GM18511 (cell line): ENCODE measurements around the gene TMEM37.

Experiments used
- ATAC-seq: cut with Tn5 transposase; IDR thresholded peaks from one replicate; pipeline ENCODE4 v1.9.1; 2021; ENCODE audit warnings: mild to moderate bottlenecking, moderate library complexity; ENCODE audit not compliant: unreplicated experiment

TMEM37 gene

DNA sequence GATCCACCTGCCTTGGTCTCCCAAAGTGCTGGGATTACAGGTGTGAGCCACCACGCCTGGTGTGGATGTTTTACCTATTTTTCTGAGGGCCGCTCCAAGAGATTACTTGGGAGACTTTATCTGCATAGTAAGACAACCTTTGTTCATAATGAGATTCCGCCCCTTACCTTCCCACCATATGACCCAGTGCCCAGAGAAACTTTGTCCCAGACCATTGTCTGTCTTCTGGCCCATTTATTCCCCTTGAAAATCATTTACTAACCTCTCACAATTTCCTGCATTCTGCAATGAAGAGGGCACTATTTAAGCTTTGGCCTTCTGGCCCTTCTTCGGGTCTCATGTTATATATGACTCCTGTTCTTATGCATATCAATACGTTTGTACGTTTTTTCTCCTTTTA lies 13.7 kb upstream of the TMEM37 start:
- no peak for ATAC-seq

GRCh38 chr2:119419065-119419464 lies 12.6 kb upstream of the TMEM37 start:
- no peak for ATAC-seq

DNA sequence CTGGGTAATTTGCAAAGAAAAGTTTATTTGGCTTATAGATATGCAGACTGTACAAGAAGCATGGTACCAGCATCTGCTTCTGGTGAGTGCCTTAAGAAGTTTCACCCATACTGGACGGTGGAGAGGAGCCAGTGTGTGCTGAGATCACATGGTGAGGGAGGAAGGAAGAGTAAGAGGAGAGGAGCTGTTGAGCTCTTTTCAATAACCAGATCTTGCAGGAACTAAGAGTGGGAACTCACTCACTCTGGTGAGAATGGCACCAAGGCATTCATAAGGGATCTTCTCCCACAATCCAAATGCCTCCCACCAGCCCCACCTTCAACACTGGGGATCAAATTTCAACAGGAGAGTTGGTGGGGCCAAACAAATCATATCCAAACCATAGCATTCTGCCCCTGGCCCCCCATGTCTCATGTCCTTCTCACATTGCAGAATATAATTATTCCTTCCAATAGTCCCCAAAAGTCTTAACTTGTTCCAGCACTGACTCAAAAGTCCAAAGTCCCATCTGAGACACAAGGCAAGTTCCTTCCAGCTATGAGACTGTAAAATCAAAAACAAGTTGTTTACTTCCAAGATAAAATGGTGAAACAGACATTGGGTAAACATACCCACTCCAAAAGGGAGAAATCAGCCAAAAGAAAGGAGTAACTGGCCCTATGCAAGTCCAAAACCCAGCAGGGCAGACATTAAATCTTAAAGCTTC lies 11.7 kb upstream of the TMEM37 start:
- no peak for ATAC-seq

DNA sequence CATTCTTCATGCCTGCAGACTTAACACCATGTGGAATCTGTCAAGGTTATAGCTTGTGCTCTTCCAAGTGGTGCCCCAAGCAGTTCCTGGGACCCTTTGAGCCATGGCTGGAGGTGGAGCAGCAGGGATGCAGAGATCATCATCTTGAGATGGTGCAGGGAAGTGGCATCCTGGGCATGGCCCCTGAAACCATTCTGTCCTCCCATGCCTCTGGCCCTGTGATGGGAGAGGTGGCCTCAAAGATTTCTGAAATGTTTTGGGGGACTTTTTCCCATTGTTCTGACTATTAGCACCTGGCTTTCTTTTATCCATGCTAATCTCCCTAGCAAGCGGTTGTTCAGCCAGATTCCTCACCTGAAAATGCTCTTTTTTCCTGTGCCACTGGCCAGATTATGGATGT lies 10.3 kb upstream of the TMEM37 start:
- no peak for ATAC-seq

DNA sequence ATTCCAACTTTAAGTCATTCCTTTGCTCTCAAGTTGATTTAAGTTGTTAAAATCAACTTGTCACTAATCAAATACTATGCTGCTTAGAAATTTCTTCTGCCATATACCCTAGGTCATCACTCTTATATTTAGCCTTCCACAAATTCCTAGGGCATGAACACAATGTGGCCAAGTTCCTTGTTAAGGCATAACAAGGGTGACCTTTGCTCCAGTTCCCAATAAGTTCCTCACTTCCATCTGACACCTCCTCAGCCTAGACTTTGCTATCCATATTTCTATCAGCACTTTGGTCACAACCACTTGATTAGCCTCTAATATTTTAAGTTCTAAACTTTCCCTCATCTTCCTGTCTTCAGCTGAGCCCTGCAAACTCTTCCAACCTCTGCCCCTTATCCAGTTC lies 9.9 kb upstream of the TMEM37 start:
- no peak for ATAC-seq

GRCh38 chr2:119422360-119423107 lies 9.1 kb upstream of the TMEM37 start:
- no peak for ATAC-seq

DNA sequence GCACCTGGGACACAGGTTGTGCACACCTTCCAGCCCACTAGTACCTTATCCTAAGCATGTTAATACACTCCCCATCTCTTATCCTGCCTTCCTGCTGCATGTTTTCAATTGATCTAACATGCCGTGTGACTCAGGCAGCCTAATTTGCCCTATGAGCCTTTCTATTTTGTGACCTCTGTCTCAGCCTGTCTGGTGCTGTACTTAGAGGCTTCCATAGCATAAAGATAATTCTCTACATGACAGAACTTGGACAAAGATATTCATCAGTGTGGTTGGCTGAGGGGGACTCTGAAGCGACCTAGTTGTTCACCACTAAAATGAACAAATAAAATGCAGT lies 8.6 kb upstream of the TMEM37 start:
- no peak for ATAC-seq

DNA sequence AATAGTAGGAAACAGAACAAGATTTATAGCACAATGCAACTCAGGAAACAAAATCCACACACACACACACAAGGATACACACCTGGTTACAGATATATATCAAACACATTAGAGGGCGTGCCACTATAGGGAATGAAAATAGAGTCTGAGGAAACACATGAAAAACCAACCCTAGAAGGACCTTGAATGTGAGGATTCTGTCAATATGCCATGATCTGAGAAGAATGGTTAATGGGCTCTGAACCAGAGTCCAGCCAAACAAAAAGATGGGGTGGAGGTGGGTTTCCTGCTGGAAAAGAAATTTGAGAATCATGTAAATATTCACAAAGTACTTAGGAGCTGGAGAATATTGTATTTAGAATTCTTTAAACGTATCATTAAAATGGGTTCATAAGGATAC lies 7.8 kb upstream of the TMEM37 start:
- no peak for ATAC-seq

DNA sequence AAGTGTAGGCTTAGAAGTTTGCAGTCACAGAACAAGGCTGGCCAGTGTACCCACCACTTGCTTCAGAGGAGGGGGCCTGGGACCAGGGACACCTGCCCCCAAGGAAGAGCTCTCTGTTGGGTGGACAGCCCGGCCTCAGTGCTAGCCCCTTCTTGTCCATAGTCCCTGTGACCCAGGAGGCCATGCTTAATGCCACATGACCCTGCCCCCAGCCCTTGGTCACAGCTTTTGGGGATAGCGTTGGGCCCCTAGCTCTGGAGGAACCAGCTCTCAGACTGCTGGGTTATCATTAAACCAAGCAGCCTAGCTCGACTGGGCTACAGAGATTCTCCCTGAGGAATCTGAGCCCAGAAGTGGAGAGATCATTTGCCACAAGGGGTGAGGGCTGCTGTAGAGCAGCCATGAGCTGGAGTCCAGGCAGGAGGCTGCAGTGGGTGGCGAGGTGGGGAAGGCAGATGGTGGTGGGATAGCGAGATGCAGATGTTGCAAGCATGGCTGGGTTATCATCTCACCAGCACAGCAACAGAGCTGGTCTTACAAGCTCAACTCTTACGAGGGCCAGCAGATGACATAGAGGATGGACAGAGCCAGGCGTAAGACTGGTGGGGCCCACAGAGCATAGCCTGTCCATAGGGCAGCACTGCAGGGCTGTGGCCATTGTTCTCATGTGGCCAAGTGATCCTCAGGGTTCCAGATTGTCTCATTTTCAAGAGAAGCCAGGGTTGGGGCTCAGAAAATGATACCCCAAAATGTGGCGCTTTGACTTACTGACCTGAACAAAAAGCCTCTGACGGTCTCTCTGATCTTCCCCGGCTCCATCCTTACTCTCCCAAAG lies 7.2 kb upstream of the TMEM37 start:
- ATAC-seq, result no peak

- ATAC-seq, result no peak
Observed at GRCh38 chr2:119425119-119425405, 6.6 kb upstream of the TMEM37 start.

DNA sequence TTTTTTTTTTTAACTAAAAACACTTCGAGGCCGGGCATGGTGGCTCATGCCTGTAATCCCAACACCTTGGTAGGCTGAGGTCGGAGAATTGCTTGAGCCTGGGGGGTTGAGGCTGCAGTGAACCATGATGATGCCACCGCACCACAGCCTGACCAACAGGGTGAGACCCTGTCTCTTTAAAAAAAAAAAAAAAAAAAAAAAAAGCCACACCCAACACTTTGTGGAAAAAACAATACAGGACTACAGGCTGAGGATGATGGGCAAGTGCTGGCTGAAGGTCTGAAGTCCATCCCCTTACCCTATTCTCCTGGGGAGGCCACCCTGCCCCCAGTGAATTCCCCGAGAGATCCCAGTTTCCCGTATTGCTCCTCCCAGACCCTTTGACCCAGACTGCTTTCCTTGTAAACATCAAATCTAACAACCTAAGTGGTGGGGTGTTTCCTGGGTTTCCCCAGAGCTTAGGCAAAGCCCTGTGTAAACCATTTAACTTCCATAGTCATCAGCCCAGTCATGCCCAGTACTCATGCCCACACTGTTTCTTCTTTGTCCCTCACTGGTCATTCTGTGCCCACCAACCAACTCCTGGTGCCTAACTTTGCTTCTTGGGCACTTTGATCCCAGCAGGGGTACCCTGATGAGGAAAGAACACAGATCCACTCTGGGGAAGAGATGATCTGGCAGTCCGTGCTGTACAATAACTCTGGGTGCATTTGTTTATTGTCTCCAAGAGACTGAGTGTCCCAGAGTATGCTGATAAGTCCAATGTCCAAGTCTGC lies 5.8 kb upstream of the TMEM37 start:
- no peak for ATAC-seq

- ATAC-seq, result no peak
Observed at GRCh38 chr2:119426396-119426675, 5.3 kb upstream of the TMEM37 start.

GRCh38 chr2:119426801-119427395 lies 4.8 kb upstream of the TMEM37 start:
- ATAC-seq, result no peak

DNA sequence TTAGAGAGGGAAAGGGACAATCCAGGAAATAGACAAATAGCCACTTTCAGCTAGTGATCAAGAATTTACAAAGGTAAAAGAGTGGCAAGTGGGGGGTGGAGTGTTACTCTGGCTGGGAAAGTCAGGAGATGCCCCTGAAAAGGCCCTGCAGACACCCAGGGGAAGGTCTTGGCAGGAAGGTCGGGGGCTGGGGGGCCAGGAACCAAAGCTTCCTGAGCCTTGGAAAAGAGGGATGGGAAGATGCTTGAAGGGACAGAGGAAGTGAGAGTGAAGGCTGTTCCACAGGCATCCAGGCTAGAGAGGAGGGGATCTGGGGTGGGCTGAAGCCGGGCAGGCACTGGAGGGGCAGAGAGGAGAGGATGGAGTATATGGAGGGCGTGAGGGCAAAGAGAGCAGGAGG lies 3.9 kb upstream of the TMEM37 start:
- no peak for ATAC-seq

- no peak for ATAC-seq
Observed at GRCh38 chr2:119428488-119429224, 3.0 kb upstream of the TMEM37 start.

DNA sequence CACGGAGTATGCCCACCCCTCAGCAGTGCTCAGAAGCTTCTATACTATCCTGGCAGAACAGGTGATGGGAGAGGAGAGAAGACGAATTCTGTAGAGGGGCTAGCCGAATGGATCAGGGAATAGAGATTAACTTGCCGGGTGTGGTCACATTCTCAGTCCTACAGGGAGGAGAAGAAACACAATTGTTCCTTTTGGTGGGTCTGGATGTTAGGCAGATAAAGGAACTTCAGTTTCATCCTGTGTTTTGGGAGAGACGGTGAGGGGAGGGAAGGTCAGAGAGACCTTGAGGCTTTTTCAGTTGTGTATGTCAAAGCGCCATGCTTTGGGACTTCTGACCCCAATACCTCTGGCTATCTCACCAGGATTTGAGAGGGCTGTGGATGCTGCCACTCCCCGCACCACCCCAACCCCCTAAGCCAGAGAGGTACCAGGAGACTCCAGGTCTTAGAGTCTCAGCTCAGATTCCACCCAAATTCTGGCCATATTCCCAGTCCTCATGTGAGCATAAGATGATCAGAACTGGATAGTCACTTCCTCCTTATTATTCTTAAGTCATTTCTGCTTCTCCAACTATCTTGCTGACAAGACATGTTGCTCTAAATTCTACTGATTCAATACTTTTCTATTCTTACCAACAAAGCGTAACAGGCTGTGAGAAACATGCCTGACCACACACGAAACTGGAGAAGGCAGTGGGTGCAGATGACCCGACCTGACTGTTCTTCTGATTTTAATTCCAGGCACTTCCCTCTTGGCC lies 2.3 kb upstream of the TMEM37 start:
- ATAC-seq, result no peak

- no peak for ATAC-seq
Observed at GRCh38 chr2:119430023-119430498, 1.6 kb upstream of the TMEM37 start.

DNA sequence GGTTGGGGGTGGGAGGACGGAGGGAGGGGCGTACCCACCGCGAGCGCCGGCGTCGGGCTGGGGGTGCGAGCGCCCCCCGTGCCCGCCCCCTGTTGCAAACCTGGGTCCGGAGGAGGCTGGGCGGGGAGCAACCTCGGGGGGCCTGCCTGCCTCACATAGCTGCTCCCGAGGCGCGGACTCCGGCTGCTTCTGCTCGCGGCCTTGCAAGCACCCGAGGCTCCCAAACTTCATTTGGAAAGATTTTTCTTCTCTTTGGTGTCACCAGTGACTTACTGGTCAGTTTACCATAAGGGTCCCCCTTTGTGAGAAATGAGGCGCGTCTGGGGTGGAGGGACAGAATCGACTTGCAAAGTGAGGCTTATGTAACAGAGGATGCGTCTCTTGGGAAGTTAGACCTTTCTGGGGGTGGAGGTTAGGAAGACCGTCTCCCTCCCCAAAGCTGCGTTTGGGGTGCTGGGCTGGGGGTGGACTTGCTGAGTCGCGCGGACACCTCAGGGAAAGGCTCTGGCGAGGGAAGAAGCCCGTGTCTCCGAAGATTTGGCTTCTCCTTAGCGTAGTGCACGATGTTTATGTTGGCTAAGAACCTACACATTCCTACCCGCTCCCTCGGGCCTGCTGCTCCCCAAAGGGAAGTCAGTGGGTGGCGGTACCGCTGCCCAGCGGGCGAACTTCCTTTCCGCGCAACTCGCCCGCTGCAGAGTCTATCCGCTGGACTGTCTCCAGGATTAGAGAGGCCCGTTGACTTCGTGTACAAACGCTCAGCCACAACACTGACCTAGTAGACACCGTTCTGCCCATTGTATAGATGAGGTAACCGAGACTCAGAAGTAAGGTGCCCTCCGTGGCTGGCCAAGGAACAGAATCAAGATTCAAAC lies 559 bp downstream of the TMEM37 start:
- ATAC-seq, result peak; percentile 1
